ENCODE measurements around the gene AFAP1L1.

Gene AFAP1L1

GRCh38 chr5:149323621-149324205, 52.1 kb downstream of the AFAP1L1 start:
- H3K4me3 ChIP-seq = no peak overlapping the region
- TF ChIP-seq CTCF (IDR thresholded peaks at IDR 0.05) = no peak
- H3K27me3 ChIP-seq = no peaks in the 10 kb centered on the region
- peaks cover 0 to 10% (median 3%) of the 10 kb centered on the region in 4 donors for H3K4me1 ChIP-seq
- H3K27ac ChIP-seq = no peak overlapping the region
- intact Hi-C loops (cut with DNase I; ENCODE audit: low total_unique reads) = no loop called here
- DNase-seq = no peak
- no peaks in the 10 kb centered on the region for H3K9me3 ChIP-seq
- H3K36me3 ChIP-seq = peaks cover 0 to 8% (median 0%) of the 10 kb centered on the region in 3 donors

GRCh38 chr5:149324641-149325040, 53.0 kb downstream of the AFAP1L1 start:
- Histone ChIP-seq H3K4me1 (peaks cover 0 to 10% (median 3%) of the 10 kb centered on the region in 4 donors), H3K27ac (no peak overlapping the region), H3K36me3 (peaks cover 0 to 3% (median 0%) of the 10 kb centered on the region in 3 donors), H3K4me3 (no peak overlapping the region), H3K27me3 (no peaks in the 10 kb centered on the region), H3K9me3 (no peaks in the 10 kb centered on the region)
- no peak for DNase-seq
- TF ChIP-seq CTCF (IDR thresholded peaks at IDR 0.05) = no peak
- intact Hi-C loops (cut with DNase I; ENCODE audit: low total_unique reads) = no loop called here

GRCh38 chr5:149325166-149325735, 53.6 kb downstream of the AFAP1L1 start:
- no peak for DNase-seq
- peaks cover 0 to 10% (median 3%) of the 10 kb centered on the region in 4 donors for H3K4me1 ChIP-seq
- intact Hi-C loops (cut with DNase I; ENCODE audit: low total_unique reads) = no loop called here
- no peak overlapping the region for H3K27ac ChIP-seq
- H3K4me3 ChIP-seq = no peak overlapping the region
- no peaks in the 10 kb centered on the region for H3K9me3 ChIP-seq
- no peak for TF ChIP-seq CTCF (IDR thresholded peaks at IDR 0.05)
- H3K36me3 ChIP-seq = no peaks in the 10 kb centered on the region
- H3K27me3 ChIP-seq = no peaks in the 10 kb centered on the region

- no peaks in the 10 kb centered on the region for H3K27me3 ChIP-seq
- H3K4me1 ChIP-seq = peaks cover 0 to 4% (median under 1%) of the 10 kb centered on the region in 4 donors
- intact Hi-C loops (cut with DNase I; ENCODE audit: low total_unique reads) = no loop called here
Measured at GRCh38 chr5:149325894-149326293, 54.2 kb downstream of the AFAP1L1 start.

GRCh38 chr5:149326611-149327010, 55.0 kb downstream of the AFAP1L1 start:
- Histone ChIP-seq H3K4me1 (no peaks in the 10 kb centered on the region), H3K4me3 (no peak overlapping the region), H3K9me3 (no peaks in the 10 kb centered on the region), H3K27ac (no peak overlapping the region), H3K36me3 (no peaks in the 10 kb centered on the region), H3K27me3 (no peaks in the 10 kb centered on the region)
- no peak for TF ChIP-seq CTCF (IDR thresholded peaks at IDR 0.05)
- intact Hi-C loops (cut with DNase I; ENCODE audit: low total_unique reads) = no loop called here
- DNase-seq = no peak

More at GRCh38 chr5:149325894-149326293, 54.2 kb downstream of the AFAP1L1 start:
- Histone ChIP-seq H3K4me3 (no peak overlapping the region), H3K36me3 (no peaks in the 10 kb centered on the region), H3K9me3 (no peaks in the 10 kb centered on the region), H3K27ac (no peak overlapping the region)
- TF ChIP-seq CTCF (IDR thresholded peaks at IDR 0.05) = no peak
- no peak for DNase-seq

Measured in tibial artery (tissue), 4 donors.